ENCODE results near the gene TTLL8. TPM values are rescaled to one million over a fixed set of nuclear protein-coding genes. Genes with fewer than 3 reads are reported as not detected.

Gene TTLL8
- polyA plus RNA-seq, 2 of the 4 experiments (the other 2 are of a cell fraction) = not detected

DNA sequence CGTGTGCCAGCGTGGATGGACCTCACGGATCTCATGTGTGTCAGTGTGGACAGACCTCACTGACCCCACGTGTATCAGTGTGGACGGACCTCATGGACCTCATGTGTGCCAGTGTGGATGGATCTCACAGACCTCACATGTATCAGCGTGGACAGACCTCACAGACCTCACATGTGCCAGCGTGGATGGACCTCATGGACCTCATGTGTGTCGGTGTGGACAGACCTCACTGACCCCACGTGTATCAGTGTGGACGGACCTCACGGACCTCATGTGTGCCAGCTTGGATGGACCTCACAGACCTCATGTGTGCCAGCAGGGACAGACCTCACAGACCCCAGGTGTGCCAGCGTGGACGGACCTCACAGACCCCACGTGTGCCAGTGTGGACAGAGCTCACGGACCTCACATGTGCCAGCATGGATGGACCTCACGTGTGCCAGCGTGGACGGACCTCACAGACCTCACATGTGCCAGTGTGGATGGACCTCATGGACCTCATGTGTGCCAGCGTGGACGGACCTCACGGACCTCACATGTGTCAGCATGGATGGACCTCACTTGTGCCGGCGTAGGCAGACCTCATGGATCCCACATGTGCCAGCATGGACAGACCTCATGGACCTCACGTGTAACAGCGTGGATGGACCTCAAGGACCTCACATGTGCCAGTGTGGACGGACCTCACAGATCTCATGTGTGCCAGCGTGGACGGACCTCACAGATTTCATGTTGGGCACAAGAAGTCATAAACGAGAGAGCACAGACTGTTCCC, 18.2 kb downstream of the TTLL8 start:
- 56% methylated on average over 18 of the region's 29 CpGs for WGBS (ENCODE audit: missing lambda C conversion rate)
- CTCF ChIA-PET = interaction anchor here (2.1 kb wide), 1 partner anchor 9 kb away, joined by 10 read pairs; no protein-coding TSS in a partner anchor
- no peak for ATAC-seq
- DNase-seq (ENCODE audit: low read depth in 1 of 2, low spot score in 1 of 2) = no peak
- H3K9me3 ChIP-seq = peaks cover 9% of the 10 kb centered on the region; the same call in 1 of the 3 replicates
- FAIRE-seq = no peak
- H3K27ac ChIP-seq = no peak overlapping the region
- H3K4me3 ChIP-seq = no peak overlapping the region
- POLR2A ChIA-PET = no interaction called here
- TF ChIP-seq HEYL (CRISPR knock-in tag; IDR thresholded peaks at IDR 0.05) (no peak), SMC3 (IDR thresholded peaks at IDR 0.05) (no peak), JUN (IDR thresholded peaks at IDR 0.05) (no peak), TP53 (CRISPR knock-in tag; IDR thresholded peaks at IDR 0.05) (no peak), EHMT2 (IDR thresholded peaks at IDR 0.05; ENCODE audit: low read depth) (no peak), RCOR1 (IDR thresholded peaks at IDR 0.05; ENCODE audit: low read depth, low read length) (no peak)
- no peaks in the 10 kb centered on the region for H3K4me1 ChIP-seq
- H3K4me2 ChIP-seq = no peak overlapping the region

DNA sequence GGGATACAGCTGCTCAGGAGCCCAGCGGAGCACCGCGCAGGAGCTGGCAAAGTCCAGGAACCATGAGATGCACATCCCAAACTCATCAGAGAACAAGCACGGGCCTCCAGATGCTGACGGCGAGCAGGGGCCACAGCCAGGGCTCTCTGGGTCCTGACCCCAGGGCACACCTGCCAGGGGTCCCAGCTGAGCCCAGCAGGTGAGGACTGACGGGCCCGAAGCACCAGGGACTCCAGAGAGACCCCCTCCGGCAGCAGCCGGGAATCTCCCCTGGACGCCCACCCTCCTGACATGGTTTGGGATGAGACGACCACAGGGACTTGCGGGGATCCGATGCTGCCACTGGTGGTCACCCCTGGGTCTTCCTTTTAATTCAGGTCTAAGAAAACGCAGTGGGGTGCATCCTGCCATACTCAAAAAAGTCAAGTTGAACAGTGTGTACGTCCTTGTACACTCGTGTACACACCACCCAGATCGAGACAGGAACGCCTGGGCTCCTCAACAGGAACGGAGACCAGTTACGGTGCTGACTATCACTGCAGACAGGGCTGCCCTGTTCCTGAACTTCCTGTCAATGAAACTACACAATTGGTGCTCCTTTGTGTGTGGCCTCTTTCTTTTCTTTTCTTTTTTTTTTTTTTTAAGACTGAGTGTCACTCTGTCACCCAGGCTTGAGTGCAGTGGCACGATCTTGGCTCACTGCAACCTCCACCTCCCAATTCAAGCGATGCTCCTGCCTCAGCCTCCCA, 21.9 kb downstream of the TTLL8 start:
- no peak for DNase-seq (ENCODE audit: low read depth in 1 of 2, low spot score in 1 of 2)
- FAIRE-seq = no peak
- Histone ChIP-seq H3K4me3 (no peak overlapping the region), H3K4me2 (no peak overlapping the region), H3K4me1 (no peaks in the 10 kb centered on the region), H3K27ac (no peak overlapping the region), H3K9me3 (peaks cover 9% of the 10 kb centered on the region; the same call in 1 of the 3 replicates)
- ChIA-PET POLR2A (no interaction called here), CTCF (interaction anchor here (1.4 kb wide), 2 partner anchors 103 to 106 kb away, joined by 3 to 5 read pairs; no protein-coding TSS in a partner anchor)
- WGBS (ENCODE audit: missing lambda C conversion rate) = 61% methylated on average over 8 of the region's 23 CpGs
- no peak for ATAC-seq
- TF ChIP-seq HOXB5 (CRISPR knock-in tag; IDR thresholded peaks at IDR 0.05) (no peak), FOXS1 (CRISPR knock-in tag; IDR thresholded peaks at IDR 0.05) (no peak), EHF (CRISPR knock-in tag; IDR thresholded peaks at IDR 0.05) (no peak), ZC3H11A (IDR thresholded peaks at IDR 0.05) (no peak), EHMT2 (IDR thresholded peaks at IDR 0.05; ENCODE audit: low read depth) (no peak), ZSCAN20 (CRISPR knock-in tag; IDR thresholded peaks at IDR 0.05) (no peak), PHF8 (IDR thresholded peaks at IDR 0.05; ENCODE audit: borderline replicate concordance, low read depth) (no peak), KDM5A (IDR thresholded peaks at IDR 0.05) (no peak), CEBPB (IDR thresholded peaks at IDR 0.05) (no peak), ZNF302 (CRISPR knock-in tag; IDR thresholded peaks at IDR 0.05) (no peak), CBX8 (IDR thresholded peaks at IDR 0.05) (no peak), CHD4 (IDR thresholded peaks at IDR 0.05; ENCODE audit: borderline replicate concordance) (no peak), MAZ (IDR thresholded peaks at IDR 0.05; ENCODE audit: borderline replicate concordance, low read depth, low read length) (no peak), FOSB (CRISPR knock-in tag; IDR thresholded peaks at IDR 0.05) (no peak), CBX2 (IDR thresholded peaks at IDR 0.05; ENCODE audit: borderline replicate concordance, low read depth) (no peak)
- TF ChIP-seq, protein P1, sequence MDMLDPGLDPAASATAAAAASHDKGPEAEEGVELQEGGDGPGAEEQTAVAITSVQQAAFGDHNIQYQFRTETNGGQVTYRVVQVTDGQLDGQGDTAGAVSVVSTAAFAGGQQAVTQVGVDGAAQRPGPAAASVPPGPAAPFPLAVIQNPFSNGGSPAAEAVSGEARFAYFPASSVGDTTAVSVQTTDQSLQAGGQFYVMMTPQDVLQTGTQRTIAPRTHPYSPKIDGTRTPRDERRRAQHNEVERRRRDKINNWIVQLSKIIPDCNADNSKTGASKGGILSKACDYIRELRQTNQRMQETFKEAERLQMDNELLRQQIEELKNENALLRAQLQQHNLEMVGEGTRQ (IDR thresholded peaks at IDR 0.05) = no peak
- TF ChIP-seq, protein P2, sequence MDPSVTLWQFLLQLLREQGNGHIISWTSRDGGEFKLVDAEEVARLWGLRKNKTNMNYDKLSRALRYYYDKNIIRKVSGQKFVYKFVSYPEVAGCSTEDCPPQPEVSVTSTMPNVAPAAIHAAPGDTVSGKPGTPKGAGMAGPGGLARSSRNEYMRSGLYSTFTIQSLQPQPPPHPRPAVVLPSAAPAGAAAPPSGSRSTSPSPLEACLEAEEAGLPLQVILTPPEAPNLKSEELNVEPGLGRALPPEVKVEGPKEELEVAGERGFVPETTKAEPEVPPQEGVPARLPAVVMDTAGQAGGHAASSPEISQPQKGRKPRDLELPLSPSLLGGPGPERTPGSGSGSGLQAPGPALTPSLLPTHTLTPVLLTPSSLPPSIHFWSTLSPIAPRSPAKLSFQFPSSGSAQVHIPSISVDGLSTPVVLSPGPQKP (IDR thresholded peaks at IDR 0.05; ENCODE audit: low read depth, low read length) = no peak
- TF ChIP-seq, protein P3, sequence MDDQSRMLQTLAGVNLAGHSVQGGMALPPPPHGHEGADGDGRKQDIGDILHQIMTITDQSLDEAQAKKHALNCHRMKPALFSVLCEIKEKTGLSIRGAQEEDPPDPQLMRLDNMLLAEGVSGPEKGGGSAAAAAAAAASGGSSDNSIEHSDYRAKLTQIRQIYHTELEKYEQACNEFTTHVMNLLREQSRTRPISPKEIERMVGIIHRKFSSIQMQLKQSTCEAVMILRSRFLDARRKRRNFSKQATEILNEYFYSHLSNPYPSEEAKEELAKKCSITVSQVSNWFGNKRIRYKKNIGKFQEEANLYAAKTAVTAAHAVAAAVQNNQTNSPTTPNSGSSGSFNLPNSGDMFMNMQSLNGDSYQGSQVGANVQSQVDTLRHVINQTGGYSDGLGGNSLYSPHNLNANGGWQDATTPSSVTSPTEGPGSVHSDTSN (IDR thresholded peaks at IDR 0.05) = no peak

All from A549 (cell line).